ENCODE data around the gene ACSF2.

The ACSF2 gene

GRCh38 chr17:50466371-50467113, 40.5 kb downstream of the ACSF2 start:
- no peak for DNase-seq (ENCODE audit: low read depth in 1 of 2, low spot score in 1 of 2)
- Histone ChIP-seq H3K4me3 (replicated peaks; ENCODE audit: insufficient read depth, low read length) (no peak overlapping the region), H3K27me3 (ENCODE audit: insufficient read depth, poor library complexity, severe bottlenecking) (peaks cover 23% of the 10 kb centered on the region), H3K27ac (replicated peaks) (no peak overlapping the region)
- TF ChIP-seq CTCF (IDR thresholded peaks at IDR 0.05; ENCODE audit: insufficient read depth, low read length) = no peak
- TF ChIP-seq GABPA (IDR thresholded peaks at IDR 0.05; ENCODE audit: low read depth) = no peak
- no peak for TF ChIP-seq REST (IDR thresholded peaks at IDR 0.05; ENCODE audit: insufficient replicate concordance, low read depth)
- no peak for TF ChIP-seq SPI1 (IDR thresholded peaks at IDR 0.05; ENCODE audit: borderline replicate concordance, low read depth)
- TF ChIP-seq POLR2AphosphoS5 (IDR thresholded peaks at IDR 0.05; ENCODE audit: low read depth) = no peak

GRCh38 chr17:50467114-50467854, 41.3 kb downstream of the ACSF2 start:
- Histone ChIP-seq H3K27ac (replicated peaks) (no peak overlapping the region), H3K4me3 (replicated peaks; ENCODE audit: insufficient read depth, low read length) (no peak overlapping the region), H3K27me3 (ENCODE audit: insufficient read depth, poor library complexity, severe bottlenecking) (peaks cover 23% of the 10 kb centered on the region)
- TF ChIP-seq GABPA (IDR thresholded peaks at IDR 0.05; ENCODE audit: low read depth) = no peak
- no peak for TF ChIP-seq POLR2AphosphoS5 (IDR thresholded peaks at IDR 0.05; ENCODE audit: low read depth)
- no peak for TF ChIP-seq REST (IDR thresholded peaks at IDR 0.05; ENCODE audit: insufficient replicate concordance, low read depth)
- TF ChIP-seq CTCF (IDR thresholded peaks at IDR 0.05; ENCODE audit: insufficient read depth, low read length) = no peak
- no peak for TF ChIP-seq SPI1 (IDR thresholded peaks at IDR 0.05; ENCODE audit: borderline replicate concordance, low read depth)
- DNase-seq (ENCODE audit: low read depth in 1 of 2, low spot score in 1 of 2) = no peak

- no peak overlapping the region for H3K27ac ChIP-seq (replicated peaks)
- no peak for DNase-seq (ENCODE audit: low read depth in 1 of 2, low spot score in 1 of 2)
- H3K27me3 ChIP-seq (ENCODE audit: insufficient read depth, poor library complexity, severe bottlenecking) = peaks cover 23% of the 10 kb centered on the region
- no peak for TF ChIP-seq SPI1 (IDR thresholded peaks at IDR 0.05; ENCODE audit: borderline replicate concordance, low read depth)
- no peak for TF ChIP-seq POLR2AphosphoS5 (IDR thresholded peaks at IDR 0.05; ENCODE audit: low read depth)
- no peak for TF ChIP-seq CTCF (IDR thresholded peaks at IDR 0.05; ENCODE audit: insufficient read depth, low read length)
- TF ChIP-seq REST (IDR thresholded peaks at IDR 0.05; ENCODE audit: insufficient replicate concordance, low read depth) = no peak
- no peak for TF ChIP-seq GABPA (IDR thresholded peaks at IDR 0.05; ENCODE audit: low read depth)
- no peak overlapping the region for H3K4me3 ChIP-seq (replicated peaks; ENCODE audit: insufficient read depth, low read length)
These were observed 41.9 kb downstream of the ACSF2 start for GRCh38 chr17:50467855-50468303.
